Neuronal stem cell (in vitro differentiated cells): Measurements from ENCODE around the gene ABCB8.

Source experiments
- DNase-seq: peaks from one replicate; pipeline ENCODE4 v3.0.0-alpha.2; 2013; ENCODE audit warnings: low spot score
- H2AFZ ChIP-seq: one replicate; pipeline ENCODE4 v1.6.1; 2013; ENCODE audit warnings: mild to moderate bottlenecking, low read length, inconsistent platforms
- H2AK5ac ChIP-seq: 2 replicates; pipeline ENCODE4 v1.6.1; 2013; ENCODE audit warnings: low read depth, mild to moderate bottlenecking, inconsistent platforms, low read length, moderate library complexity, mixed read lengths
- H2BK120ac ChIP-seq: 2 replicates; pipeline ENCODE4 v1.6.1; 2013; ENCODE audit warnings: low read depth, mild to moderate bottlenecking, inconsistent platforms, low read length, moderate library complexity, mixed read lengths
- H2BK12ac ChIP-seq: one replicate; pipeline ENCODE4 v1.6.1; 2013; ENCODE audit warnings: low read length, inconsistent platforms
- H2BK15ac ChIP-seq: 2 replicates; pipeline ENCODE4 v1.6.1; 2013; ENCODE audit warnings: mild to moderate bottlenecking, low read length, inconsistent platforms, mixed read lengths
- H2BK5ac ChIP-seq: one replicate; pipeline ENCODE4 v1.6.1; 2013; ENCODE audit warnings: inconsistent platforms, mild to moderate bottlenecking, low read length, moderate library complexity
- H3K14ac ChIP-seq: one replicate; pipeline ENCODE4 v1.6.1; 2013; ENCODE audit warnings: low read length, inconsistent platforms
- H3K18ac ChIP-seq: 2 replicates; pipeline ENCODE4 v1.6.1; 2013; ENCODE audit warnings: low read length, inconsistent platforms
- H3K23ac ChIP-seq: 2 replicates; pipeline ENCODE4 v1.6.1; 2013; ENCODE audit warnings: low read depth, mild to moderate bottlenecking, mixed read lengths, low read length, inconsistent platforms; ENCODE audit not compliant: poor library complexity
- H3K27ac ChIP-seq: replicated peaks from 3 replicates; pipeline ENCODE4 v1.5.1; 2013; ENCODE audit warnings: low read length, inconsistent platforms
- H3K27me3 ChIP-seq, 3 experiments: 2 replicates each; pipeline ENCODE4 v1.6.1; 2013; ENCODE audit warnings: low read length in 3 of 3, mild to moderate bottlenecking in 2 of 3, inconsistent platforms in 1 of 3, low read depth in 1 of 3, mixed read lengths in 1 of 3, moderate library complexity in 1 of 3; ENCODE audit not compliant: control insufficient read depth in 3 of 3, insufficient read depth in 3 of 3
- H3K36me3 ChIP-seq, 2 donors: replicated peaks in 1 of 2; 2 replicates each; pipeline ENCODE4 v1.6.1; 2013; ENCODE audit warnings: low read length in 2 of 2; ENCODE audit not compliant: control insufficient read depth in 2 of 2, insufficient read depth in 2 of 2
- H3K4ac ChIP-seq: 2 replicates; pipeline ENCODE4 v1.6.1; 2013; ENCODE audit warnings: inconsistent platforms, mild to moderate bottlenecking, low read length, moderate library complexity
- H3K4me1 ChIP-seq, 2 donors: 1 replicate in 1 of 2; 2 replicates in 1 of 2; pipeline ENCODE4 v1.6.1; 2013; ENCODE audit warnings: low read length in 2 of 2, low read depth in 1 of 2; ENCODE audit not compliant: control insufficient read depth in 2 of 2, insufficient read depth in 1 of 2
- H3K4me2 ChIP-seq: one replicate; pipeline ENCODE4 v1.6.1; 2013; ENCODE audit warnings: mild to moderate bottlenecking, low read length, inconsistent platforms; ENCODE audit not compliant: insufficient read depth, poor library complexity, severe bottlenecking
- H3K4me3 ChIP-seq, 2 donors: 2 replicates each; pipeline ENCODE4 v1.5.1; 2013; ENCODE audit warnings: low read length in 2 of 2, mild to moderate bottlenecking in 2 of 2, inconsistent platforms in 1 of 2, moderate library complexity in 1 of 2
- H3K79me1 ChIP-seq: one replicate; pipeline ENCODE4 v1.6.1; 2013; ENCODE audit warnings: low read depth, mild to moderate bottlenecking, inconsistent platforms, low read length, moderate library complexity
- H3K9ac ChIP-seq: one replicate; pipeline ENCODE4 v1.6.1; 2013; ENCODE audit warnings: mild to moderate bottlenecking, low read depth, low read length, inconsistent platforms; ENCODE audit not compliant: poor library complexity
- H3K9me3 ChIP-seq, 2 donors: replicated peaks in 1 of 2; 2 replicates each; pipeline versions ENCODE3 to v1.6.1; 2013; ENCODE audit warnings: low read length in 2 of 2, mild to moderate bottlenecking in 2 of 2, inconsistent platforms in 1 of 2, low read depth in 1 of 2, mixed read lengths in 1 of 2, moderate library complexity in 1 of 2; ENCODE audit not compliant: control insufficient read depth in 2 of 2, insufficient read depth in 1 of 2
- H4K8ac ChIP-seq: one replicate; pipeline ENCODE4 v1.6.1; 2013; ENCODE audit warnings: low read depth, mild to moderate bottlenecking, inconsistent platforms, low read length, moderate library complexity
- H4K91ac ChIP-seq: one replicate; pipeline ENCODE4 v1.6.1; 2013; ENCODE audit warnings: low read length, low read depth, mild to moderate bottlenecking, inconsistent platforms; ENCODE audit not compliant: poor library complexity
- WGBS, 2 donors: extraction: QIAGEN DNeasy Blood & Tissue Kit; methylation state at CpG; one replicate each; pipeline ENCODE4 v1.1.7; 2013; ENCODE audit warnings: missing lambda C conversion rate in 2 of 2, mixed read lengths in 1 of 2; ENCODE audit not compliant: insufficient read length in 2 of 2, insufficient replicate concordance in 1 of 2; ENCODE audit errors: extremely low coverage in 2 of 2; 5-methylcytosine and 5-hydroxymethylcytosine counted together

Gene ABCB8

DNA sequence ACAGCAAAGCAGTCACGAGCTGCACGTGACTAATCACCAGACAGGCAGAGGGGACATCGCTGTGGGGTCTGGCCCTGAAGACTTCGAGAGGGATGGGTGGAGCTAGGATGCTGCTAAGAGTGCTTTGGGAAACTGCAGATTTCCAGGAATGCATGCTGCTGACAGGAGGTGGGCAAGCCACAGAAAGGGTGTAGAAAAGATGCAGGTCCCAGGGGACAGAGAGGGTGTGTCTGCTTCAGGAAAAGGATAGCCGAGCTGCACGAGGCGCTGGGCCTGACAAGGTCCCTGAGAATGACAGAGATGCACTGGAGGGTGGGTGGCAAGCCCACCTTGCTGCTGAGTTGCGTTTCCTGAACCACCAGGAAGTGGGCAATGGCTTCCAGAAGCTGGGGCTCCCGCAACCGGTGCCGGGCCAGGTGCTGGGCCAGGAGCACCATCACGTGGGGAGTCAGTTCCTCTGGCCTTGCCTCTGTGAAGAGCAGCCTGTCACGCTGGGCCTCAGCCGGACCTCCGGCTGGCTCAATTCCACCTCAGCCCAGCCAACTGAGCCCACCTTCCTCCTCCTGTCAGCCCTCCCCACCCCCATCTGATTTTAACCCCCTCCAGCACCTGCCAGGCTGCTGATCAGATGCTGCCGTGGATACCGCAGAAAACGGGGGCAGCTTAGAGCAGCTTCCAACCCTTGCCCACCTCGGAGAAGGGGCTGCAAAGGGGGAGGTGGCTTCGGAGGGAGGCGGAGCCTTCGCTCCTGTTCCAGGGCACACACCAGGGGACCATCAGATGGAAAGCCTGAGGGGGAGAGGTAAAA, 50.2 kb downstream of the ABCB8 start:
- Histone ChIP-seq H3K79me1 (peaks cover 19% of the 10 kb centered on the region), H3K4me3 (peak overlapping the region in 1 of 2 donors; percentile 99), H3K36me3 (peaks cover 26 to 67% of the 10 kb centered on the region in 2 donors), H2AK5ac (peak overlapping the region; percentile 46), H2BK120ac (no peak overlapping the region), H3K9ac (no peak overlapping the region), H2BK5ac (peak overlapping the region; percentile 75), H2BK12ac (no peak overlapping the region), H3K4me1 (peaks cover 25 to 31% of the 10 kb centered on the region in 2 donors), H3K4ac (no peak overlapping the region), H3K14ac (no peak overlapping the region), H3K9me3 (peaks cover 0 to 3% of the 10 kb centered on the region in 2 donors), H3K4me2 (peak overlapping the region; percentile 11), H3K18ac (peak overlapping the region; percentile 28), H3K27me3 (no peaks in the 10 kb centered on the region), H4K91ac (no peak overlapping the region), H2AFZ (no peak overlapping the region), H2BK15ac (peak overlapping the region; percentile 49), H3K23ac (peak overlapping the region; percentile 85), H4K8ac (no peak overlapping the region), H3K27ac (peak overlapping the region; percentile 46)
- DNase-seq: no peak
- WGBS, 2 donors: no CpG with 5 or more reads among the region's 22 CpGs

DNA sequence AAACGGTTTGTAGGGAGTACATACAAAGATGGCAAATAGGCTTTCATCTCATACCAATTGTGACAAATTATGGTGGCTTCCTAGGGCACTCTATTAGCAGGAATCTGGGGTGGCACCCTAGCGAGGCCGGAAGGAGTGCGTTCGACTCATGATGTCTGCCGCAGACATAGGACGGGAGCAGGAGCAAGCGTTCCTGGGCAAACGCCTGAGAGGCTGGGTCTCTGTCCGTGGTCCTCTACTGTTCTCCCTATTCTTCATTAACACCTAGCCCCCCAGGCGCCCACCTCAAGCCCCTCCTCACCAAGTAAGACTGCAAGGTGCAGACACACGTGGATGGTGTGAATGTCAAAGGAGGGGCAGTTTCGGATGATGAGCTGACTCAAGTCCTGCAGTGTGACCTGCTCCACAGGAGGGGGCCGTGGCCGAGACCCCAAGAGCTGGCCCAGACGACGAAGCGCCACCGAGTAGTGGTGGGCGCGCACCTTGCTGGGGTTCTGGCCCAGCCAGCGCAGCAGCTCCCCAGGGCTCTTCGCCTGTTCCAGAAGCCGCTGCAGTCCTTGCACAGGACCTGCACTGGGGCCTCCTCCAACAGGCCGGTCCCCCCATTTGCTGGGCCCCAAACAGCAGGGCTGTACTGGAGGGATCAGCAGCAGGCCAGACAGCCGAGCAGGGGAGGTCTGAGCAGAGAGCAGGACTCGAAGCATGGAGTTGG, 51.1 kb downstream of the ABCB8 start:
- Histone ChIP-seq H4K8ac (peak overlapping the region; percentile 89), H3K9ac (no peak overlapping the region), H3K27ac (no peak overlapping the region), H2AK5ac (peak overlapping the region; percentile 99), H2BK5ac (peak overlapping the region; percentile 87), H3K27me3 (peaks cover 0 to 2% (median 0%) of the 10 kb centered on the region in 3 experiments), H3K4me3 (peak overlapping the region; percentile 89 to 99), H3K4me2 (peak overlapping the region; percentile 96), H4K91ac (no peak overlapping the region), H2AFZ (no peak overlapping the region), H3K4me1 (peaks cover 28 to 31% of the 10 kb centered on the region in 2 donors), H3K4ac (no peak overlapping the region), H3K14ac (no peak overlapping the region), H3K36me3 (peaks cover 20 to 58% of the 10 kb centered on the region in 2 donors), H2BK12ac (no peak overlapping the region), H3K23ac (peak overlapping the region; percentile 16), H3K79me1 (peaks cover 19% of the 10 kb centered on the region), H2BK120ac (no peak overlapping the region), H3K18ac (no peak overlapping the region), H2BK15ac (no peak overlapping the region), H3K9me3 (peaks cover 0 to 3% of the 10 kb centered on the region in 2 donors)
- no CpG with 5 or more reads among the region's 27 CpGs for WGBS, 2 donors
- no peak for DNase-seq

DNA sequence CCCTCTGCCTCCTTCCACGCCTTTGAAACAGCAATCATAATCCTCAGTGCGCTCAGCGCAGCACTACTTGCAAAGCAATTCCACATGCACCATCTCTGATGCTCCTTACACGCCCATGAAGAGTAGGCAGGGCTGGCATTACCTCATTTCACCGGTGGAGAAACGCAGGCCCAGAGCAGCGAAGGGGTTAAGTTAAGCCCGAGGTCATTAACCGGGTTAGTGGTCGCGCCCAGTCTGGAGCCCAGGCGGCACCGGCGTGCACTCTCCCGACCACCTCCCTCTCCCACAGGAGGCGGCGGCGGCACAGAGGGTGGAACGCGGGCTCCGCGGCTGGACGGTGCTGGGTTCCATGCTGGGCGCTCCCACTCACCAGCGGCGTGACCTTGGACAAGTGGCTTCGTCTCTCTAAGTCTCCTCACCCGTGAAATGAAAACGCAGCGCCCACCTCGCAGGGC, 51.8 kb downstream of the ABCB8 start:
- DNase-seq: no peak
- peaks cover 0 to 2% (median 0%) of the 10 kb centered on the region in 3 experiments for H3K27me3 ChIP-seq
- H3K79me1 ChIP-seq: peaks cover 19% of the 10 kb centered on the region
- H2AFZ ChIP-seq: peak overlapping the region; percentile 95
- H3K4me1 ChIP-seq: peaks cover 28 to 32% of the 10 kb centered on the region in 2 donors
- peak overlapping the region; percentile 100 for H3K9ac ChIP-seq
- peak overlapping the region; percentile 98 for H3K18ac ChIP-seq
- peaks cover 14 to 51% of the 10 kb centered on the region in 2 donors for H3K36me3 ChIP-seq
- H2BK15ac ChIP-seq: peak overlapping the region; percentile 97
- H3K4ac ChIP-seq: peak overlapping the region; percentile 76
- H3K4me2 ChIP-seq: peak overlapping the region; percentile 96
- H4K8ac ChIP-seq: peak overlapping the region; percentile 92
- H3K23ac ChIP-seq: peak overlapping the region; percentile 91
- H3K27ac ChIP-seq: peak overlapping the region; percentile 61
- H2BK12ac ChIP-seq: peak overlapping the region; percentile 54
- peak overlapping the region; percentile 89 for H3K14ac ChIP-seq
- peak overlapping the region; percentile 87 for H2BK5ac ChIP-seq
- peak overlapping the region; percentile 76 for H2BK120ac ChIP-seq
- H3K4me3 ChIP-seq: peak overlapping the region; percentile 89 to 99
- H3K9me3 ChIP-seq: peaks cover 0 to 3% of the 10 kb centered on the region in 2 donors
- WGBS, 2 donors: no CpG with 5 or more reads among the region's 31 CpGs
- H4K91ac ChIP-seq: peak overlapping the region; percentile 97
- H2AK5ac ChIP-seq: peak overlapping the region; percentile 99
